ENCODE measurements around the gene PITPNM3. TPM values are rescaled to one million over a fixed set of nuclear protein-coding genes. Genes with fewer than 3 reads are reported as not detected.
A peak's percentile ranks its signal among the peaks of the same experiment; 100 is the strongest.

Gene PITPNM3
- total and polyA plus RNA-seq, 12 donors: 0.12 to 0.70 (median 0.33) TPM

DNA sequence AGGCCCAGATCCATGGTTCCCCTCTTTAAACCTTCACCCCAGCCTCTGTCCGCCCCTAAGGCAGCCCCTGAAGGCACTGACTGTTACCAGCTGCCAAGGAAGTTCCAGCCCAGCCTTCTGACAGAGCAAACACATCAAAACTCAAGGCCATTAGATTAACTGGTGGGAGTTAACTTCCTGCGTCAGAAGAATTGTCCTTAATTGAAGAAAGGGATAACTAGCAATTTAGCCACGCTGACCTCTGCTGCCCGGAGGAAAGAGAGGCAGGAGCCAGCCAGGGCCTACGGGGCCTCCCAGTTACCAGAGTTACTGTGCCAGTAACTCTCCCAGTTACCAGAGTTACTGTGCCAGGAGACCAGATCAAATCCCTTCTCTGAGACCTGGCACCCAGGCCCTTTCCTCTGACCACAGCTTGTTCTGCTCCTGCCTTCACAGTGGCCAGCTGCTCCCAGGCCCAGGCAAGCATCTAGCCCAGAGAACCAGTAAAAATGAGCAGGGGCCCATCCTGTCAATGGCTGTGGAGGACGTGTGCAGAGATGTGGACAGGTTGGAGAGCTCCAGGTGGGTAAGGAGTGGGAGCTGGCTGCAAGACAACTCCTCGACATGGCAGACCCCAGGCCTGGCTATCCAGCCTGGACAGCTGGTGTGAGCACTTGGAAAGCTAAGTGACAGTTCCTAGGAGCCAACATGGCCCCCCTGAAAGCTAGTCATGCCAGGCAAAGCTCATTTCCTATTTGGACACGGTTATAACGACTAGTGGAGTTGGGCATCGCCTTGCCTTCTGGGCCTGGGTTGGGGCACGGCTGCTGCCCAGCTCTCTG lies 2.8 kb upstream of the PITPNM3 start:
- DNase-seq: no peak
- Histone ChIP-seq H3K36me3 (no peaks in the 10 kb centered on the region), H3K9me3 (no peaks in the 10 kb centered on the region), H3K4me3 (no peak overlapping the region), H3K27me3 (peaks cover 12 to 36% (median 20%) of the 10 kb centered on the region in 7 donors), H3K27ac (no peak overlapping the region), H3K4me1 (peaks cover 7 to 23% (median 13%) of the 10 kb centered on the region in 9 donors)
- TF ChIP-seq, protein P1, sequence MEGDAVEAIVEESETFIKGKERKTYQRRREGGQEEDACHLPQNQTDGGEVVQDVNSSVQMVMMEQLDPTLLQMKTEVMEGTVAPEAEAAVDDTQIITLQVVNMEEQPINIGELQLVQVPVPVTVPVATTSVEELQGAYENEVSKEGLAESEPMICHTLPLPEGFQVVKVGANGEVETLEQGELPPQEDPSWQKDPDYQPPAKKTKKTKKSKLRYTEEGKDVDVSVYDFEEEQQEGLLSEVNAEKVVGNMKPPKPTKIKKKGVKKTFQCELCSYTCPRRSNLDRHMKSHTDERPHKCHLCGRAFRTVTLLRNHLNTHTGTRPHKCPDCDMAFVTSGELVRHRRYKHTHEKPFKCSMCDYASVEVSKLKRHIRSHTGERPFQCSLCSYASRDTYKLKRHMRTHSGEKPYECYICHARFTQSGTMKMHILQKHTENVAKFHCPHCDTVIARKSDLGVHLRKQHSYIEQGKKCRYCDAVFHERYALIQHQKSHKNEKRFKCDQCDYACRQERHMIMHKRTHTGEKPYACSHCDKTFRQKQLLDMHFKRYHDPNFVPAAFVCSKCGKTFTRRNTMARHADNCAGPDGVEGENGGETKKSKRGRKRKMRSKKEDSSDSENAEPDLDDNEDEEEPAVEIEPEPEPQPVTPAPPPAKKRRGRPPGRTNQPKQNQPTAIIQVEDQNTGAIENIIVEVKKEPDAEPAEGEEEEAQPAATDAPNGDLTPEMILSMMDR (IDR thresholded peaks at IDR 0.05): no peak
- intact Hi-C loops (cut with DNase I): loop anchor here in 2 of 10 donors (5.0 to 10.0 kb wide), 2 partner anchors 64 to 87 kb away; no protein-coding TSS in a partner anchor
- WGBS, 2 donors: 68 to 73% methylated on average over 11 of the region's 11 CpGs
- ATAC-seq: peak in 4 of 8 donors; percentile 11 to 31 (median 22)

DNA sequence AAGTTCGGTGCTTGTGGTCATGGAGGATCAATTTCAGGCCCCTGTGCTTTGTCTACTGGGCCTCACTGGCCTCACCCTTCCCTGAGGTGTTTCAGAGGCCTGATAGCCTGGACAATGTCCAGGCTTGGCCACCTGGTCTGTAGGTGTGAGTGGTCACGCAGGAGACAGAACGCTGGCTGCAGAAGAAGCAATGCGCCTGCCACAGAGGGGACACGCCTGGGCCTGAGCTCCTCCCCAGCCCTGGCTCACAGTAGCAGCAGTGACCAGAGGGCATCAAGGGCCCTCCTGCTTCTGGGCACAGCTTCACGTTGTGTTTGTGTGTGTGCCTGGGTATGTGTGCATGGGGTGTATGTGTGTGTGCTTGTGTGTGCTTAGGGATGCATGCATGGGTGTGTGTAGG lies 1.9 kb upstream of the PITPNM3 start:
- H3K27me3 ChIP-seq: peaks cover 12 to 45% (median 29%) of the 10 kb centered on the region in 7 donors
- H3K9me3 ChIP-seq: no peaks in the 10 kb centered on the region
- no peak overlapping the region for H3K27ac ChIP-seq
- H3K4me1 ChIP-seq: peaks cover 7 to 23% (median 13%) of the 10 kb centered on the region in 9 donors
- 91 to 96% methylated on average over 6 of the region's 6 CpGs for WGBS, 2 donors
- ATAC-seq: no peak
- no peak for DNase-seq
- intact Hi-C loops (cut with DNase I): loop anchor here in 2 of 10 donors (5.0 to 10.0 kb wide), 2 partner anchors 63 to 86 kb away; no protein-coding TSS in a partner anchor
- H3K36me3 ChIP-seq: no peaks in the 10 kb centered on the region
- TF ChIP-seq, protein P1 (IDR thresholded peaks at IDR 0.05): no peak
- H3K4me3 ChIP-seq: no peak overlapping the region

DNA sequence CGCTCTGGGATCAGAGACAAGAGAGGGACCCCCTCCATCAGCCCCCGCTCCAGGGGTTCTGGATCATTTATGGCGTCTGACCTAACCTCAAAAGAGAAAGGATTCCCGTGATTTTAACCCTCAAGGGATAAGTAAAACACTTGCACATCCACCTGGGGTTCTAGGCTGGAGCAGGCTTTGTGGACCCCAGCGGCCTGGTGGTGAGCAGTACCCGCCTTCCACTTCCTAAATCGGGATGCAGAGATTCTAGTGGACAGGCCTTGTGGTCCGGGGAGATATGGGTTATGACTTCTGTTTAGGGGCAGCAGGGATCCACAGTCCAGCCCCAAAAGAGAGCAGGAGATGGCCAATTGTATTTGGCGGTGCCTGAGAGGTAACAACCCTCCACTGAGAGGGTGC lies 684 bp upstream of the PITPNM3 start:
- DNase-seq (no peak), ATAC-seq (no peak)
- H3K27ac ChIP-seq: no peak overlapping the region
- 68% methylated on average over 9 of the region's 9 CpGs for WGBS, 2 donors
- intact Hi-C loops (cut with DNase I): loop anchor here in 2 of 10 donors (5.0 to 10.0 kb wide), 2 partner anchors 62 to 85 kb away; no protein-coding TSS in a partner anchor
- H3K27me3 ChIP-seq: peaks cover 12 to 47% (median 33%) of the 10 kb centered on the region in 7 donors
- H3K4me3 ChIP-seq: peak overlapping the region in 6 of 10 donors; percentile 10 to 41 (median 34)
- peaks cover 7 to 28% (median 13%) of the 10 kb centered on the region in 9 donors for H3K4me1 ChIP-seq
- no peaks in the 10 kb centered on the region for H3K36me3 ChIP-seq
- no peaks in the 10 kb centered on the region for H3K9me3 ChIP-seq
- TF ChIP-seq, protein P1 (IDR thresholded peaks at IDR 0.05): no peak

DNA sequence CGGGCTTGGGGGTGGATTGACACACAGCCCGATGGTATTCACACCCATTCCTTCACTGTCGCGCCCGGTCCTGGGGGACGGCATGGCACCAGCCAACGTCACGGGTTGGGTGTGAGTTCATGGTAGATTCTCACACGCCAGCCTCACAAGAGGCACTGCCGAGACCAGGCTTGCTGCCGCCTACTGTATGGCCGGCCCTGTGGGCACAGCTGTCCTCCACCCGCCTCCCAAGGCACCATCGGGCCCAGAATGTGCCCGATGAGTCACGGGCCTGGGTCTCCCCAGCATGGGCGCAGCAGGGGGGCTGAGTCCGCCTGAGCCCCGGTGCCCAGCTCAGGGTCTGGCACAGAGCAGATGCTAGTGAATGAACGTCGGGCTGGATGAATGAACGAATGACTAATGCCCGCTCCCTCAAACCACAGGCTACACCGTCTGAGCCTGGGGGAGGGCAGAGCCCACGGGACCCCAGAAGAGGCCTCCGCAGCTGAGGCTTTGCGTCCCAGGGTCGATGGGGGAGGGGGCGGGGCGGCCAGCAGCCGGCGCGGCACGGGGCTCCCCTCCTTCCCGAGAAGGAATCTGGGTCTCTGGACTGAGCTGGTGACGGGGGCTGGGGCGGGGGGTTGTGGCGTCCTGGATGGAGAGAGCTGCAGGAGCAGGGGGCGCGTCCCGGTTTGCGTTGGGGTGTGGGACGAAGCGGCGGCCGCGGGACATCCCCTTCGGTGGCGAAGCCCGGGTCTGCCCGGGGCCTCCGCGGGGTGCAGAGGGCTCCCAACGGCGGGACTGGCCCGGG lies 829 bp downstream of the PITPNM3 start:
- DNase-seq (no peak), ATAC-seq (peak in 7 of 8 donors; percentile 9 to 51 (median 41))
- peaks cover 12 to 47% (median 33%) of the 10 kb centered on the region in 7 donors for H3K27me3 ChIP-seq
- peak overlapping the region in 9 of 10 donors; percentile 39 to 61 (median 53) for H3K4me3 ChIP-seq
- no peak overlapping the region for H3K27ac ChIP-seq
- H3K9me3 ChIP-seq: no peaks in the 10 kb centered on the region
- WGBS, 2 donors: 2% methylated on average over 47 to 56 of the region's 56 CpGs
- intact Hi-C loops (cut with DNase I): loop anchor here in 2 of 10 donors (5.0 to 10.0 kb wide), 2 partner anchors 61 to 83 kb away; no protein-coding TSS in a partner anchor
- H3K4me1 ChIP-seq: peaks cover 7 to 32% (median 13%) of the 10 kb centered on the region in 9 donors
- no peaks in the 10 kb centered on the region for H3K36me3 ChIP-seq
- TF ChIP-seq, protein P1 (IDR thresholded peaks at IDR 0.05): no peak
